Cardiac fibroblast (primary cell): ENCODE results near the gene SFT2D3.

ENCODE experiments used
- DNase-seq, 2 donors: peaks; one replicate each; pipeline versions ENCODE4 v3.0.0 to v3.0.0-alpha.2; 2010; ENCODE audit warnings: low read depth in 2 of 2
- H3K4me3 ChIP-seq, 2 donors: replicated peaks in 1 of 2; 1 replicate in 1 of 2; 2 replicates in 1 of 2; pipeline ENCODE4 v1.5.1; 2011; ENCODE audit warnings: low read depth in 2 of 2, low read length in 2 of 2, mild to moderate bottlenecking in 2 of 2, moderate library complexity in 1 of 2
- TF ChIP-seq, protein P1 (sequence below): IDR thresholded peaks from one replicate; pipeline ENCODE4 v1.5.1; 2011; ENCODE audit warnings: low read depth, mild to moderate bottlenecking, low read length, inconsistent platforms

Gene SFT2D3, protein sequence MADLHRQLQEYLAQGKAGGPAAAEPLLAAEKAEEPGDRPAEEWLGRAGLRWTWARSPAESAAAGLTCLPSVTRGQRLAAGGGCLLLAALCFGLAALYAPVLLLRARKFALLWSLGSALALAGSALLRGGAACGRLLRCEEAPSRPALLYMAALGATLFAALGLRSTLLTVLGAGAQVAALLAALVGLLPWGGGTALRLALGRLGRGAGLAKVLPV

GRCh38 chr2:127701193-127701650 lies at the start of gene SFT2D3:
TSS of gene SFT2D3 (plus strand) at chr2:127701497. CDS start at chr2:127701529, 32 bp downstream.
- peak; percentile 90 to 93 for DNase-seq
- TF ChIP-seq, protein P1, sequence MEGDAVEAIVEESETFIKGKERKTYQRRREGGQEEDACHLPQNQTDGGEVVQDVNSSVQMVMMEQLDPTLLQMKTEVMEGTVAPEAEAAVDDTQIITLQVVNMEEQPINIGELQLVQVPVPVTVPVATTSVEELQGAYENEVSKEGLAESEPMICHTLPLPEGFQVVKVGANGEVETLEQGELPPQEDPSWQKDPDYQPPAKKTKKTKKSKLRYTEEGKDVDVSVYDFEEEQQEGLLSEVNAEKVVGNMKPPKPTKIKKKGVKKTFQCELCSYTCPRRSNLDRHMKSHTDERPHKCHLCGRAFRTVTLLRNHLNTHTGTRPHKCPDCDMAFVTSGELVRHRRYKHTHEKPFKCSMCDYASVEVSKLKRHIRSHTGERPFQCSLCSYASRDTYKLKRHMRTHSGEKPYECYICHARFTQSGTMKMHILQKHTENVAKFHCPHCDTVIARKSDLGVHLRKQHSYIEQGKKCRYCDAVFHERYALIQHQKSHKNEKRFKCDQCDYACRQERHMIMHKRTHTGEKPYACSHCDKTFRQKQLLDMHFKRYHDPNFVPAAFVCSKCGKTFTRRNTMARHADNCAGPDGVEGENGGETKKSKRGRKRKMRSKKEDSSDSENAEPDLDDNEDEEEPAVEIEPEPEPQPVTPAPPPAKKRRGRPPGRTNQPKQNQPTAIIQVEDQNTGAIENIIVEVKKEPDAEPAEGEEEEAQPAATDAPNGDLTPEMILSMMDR: no peak
- peak within 1 kb of the TSS; percentile 53 to 65 for H3K4me3 ChIP-seq

GRCh38 chr2:127651971-127652550 lies 49.2 kb upstream of the SFT2D3 start:
- TF ChIP-seq, protein P1: no peak
- DNase-seq: peak in 1 of 2 donors; percentile 75
- H3K4me3 ChIP-seq: no peak overlapping the region

- no peak for DNase-seq
- TF ChIP-seq, protein P1: no peak
- no peak overlapping the region for H3K4me3 ChIP-seq
Measured at GRCh38 chr2:127652786-127653357, 48.4 kb upstream of the SFT2D3 start.

DNA sequence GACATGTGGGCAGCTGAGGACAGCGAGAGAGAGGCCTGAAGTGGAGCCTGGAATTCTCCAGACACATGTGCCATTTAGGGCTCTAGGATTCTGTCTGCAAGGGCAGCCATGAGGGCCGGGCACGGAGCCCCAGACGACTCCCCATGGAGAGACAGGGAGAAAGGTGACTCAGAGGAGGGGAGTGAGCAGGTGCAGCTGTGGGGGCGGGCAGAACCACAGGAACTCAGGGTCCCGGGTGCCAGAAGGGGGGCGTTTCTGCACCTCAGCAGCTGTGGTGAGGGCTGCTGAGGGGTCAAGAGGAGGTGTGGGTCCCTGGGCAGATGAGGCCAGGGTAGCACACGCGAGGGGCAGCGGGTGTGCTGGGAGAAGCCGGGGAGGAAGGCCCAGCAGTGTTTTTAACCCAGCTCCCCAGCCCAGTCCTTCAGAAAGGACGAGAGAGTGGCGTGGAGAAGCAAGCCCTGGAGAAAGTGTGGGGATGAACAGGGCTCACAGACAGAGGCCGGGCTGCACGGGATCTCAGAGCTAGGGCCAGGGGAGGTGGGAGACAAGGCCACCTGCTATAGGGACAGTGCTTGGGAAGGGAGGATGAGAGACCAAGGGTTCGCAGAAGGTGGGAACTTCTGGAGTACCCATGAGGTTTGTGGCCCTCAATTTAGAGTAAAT lies 47.7 kb upstream of the SFT2D3 start:
- DNase-seq: no peak
- no peak overlapping the region for H3K4me3 ChIP-seq
- TF ChIP-seq, protein P1: no peak

DNA sequence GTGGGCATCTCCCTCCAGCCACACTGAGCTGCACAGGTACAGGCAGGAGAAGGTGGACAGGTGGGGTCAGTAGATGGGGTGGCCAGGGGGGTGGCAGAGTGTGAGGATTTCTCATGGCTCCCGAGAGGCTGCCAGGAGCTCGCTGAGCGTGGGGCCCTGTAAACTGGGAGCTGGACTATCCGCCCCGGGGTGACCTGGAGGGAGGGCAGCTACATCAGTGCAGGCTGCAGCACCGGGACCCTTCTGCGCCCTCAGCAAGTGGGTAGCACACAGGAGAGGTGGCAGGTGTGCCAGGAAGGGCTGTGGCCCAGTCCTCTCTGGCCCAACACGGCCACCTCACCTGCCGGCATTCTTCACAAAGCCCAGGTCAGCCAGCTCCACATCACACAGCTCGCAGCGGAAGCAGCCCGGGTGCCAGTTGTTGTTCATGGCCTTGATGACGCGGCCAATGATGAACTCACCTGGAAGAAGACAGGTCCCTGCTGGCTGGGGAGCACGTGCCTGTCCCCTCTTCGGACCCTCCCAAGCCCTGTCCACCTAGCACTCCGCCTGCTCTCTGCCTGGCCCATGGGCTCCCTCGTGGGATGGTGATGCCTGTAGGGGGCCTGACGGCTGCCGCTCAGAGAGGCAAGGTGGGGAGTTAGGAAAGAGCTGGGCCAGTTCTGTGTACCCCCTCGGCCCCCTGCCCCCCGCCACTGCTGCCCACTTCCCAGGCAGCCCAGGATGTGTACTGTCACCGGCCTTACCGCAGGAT lies 47.0 kb upstream of the SFT2D3 start:
- no peak for DNase-seq
- TF ChIP-seq, protein P1: no peak
- no peak overlapping the region for H3K4me3 ChIP-seq

DNA sequence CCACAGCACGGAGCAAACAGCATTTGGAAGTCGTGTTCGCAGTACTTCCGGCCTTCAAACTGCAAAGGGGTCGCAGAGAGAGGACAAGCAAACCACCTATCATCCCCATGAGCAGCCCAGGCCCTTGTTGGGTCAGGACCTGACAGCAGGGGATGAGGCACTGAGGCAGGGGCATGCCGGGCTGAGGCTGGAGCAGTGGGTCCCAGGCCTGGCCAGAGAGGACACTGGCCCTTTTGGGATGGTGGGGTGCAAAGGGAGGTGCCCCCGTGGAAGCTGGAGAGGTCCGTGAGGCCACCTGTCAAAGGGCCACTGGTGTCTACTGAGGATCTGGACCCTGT lies 46.5 kb upstream of the SFT2D3 start:
- TF ChIP-seq, protein P1: no peak
- no peak overlapping the region for H3K4me3 ChIP-seq
- DNase-seq: no peak
